ENCODE results near the gene PLEKHM2.

- TF ChIP-seq YY1 (IDR thresholded peaks at IDR 0.05; ENCODE audit: low read depth, low read length), result no peak
- TF ChIP-seq RAD21 (IDR thresholded peaks at IDR 0.05 in 1 of 2, conservative IDR thresholded peaks at IDR 0.05 in 1 of 2; ENCODE audit: low read depth in 2 of 2, low read length in 2 of 2), result no peak
- no peak for TF ChIP-seq CHD2 (IDR thresholded peaks at IDR 0.05; ENCODE audit: low read length)
- TF ChIP-seq SUZ12 (IDR thresholded peaks at IDR 0.05; ENCODE audit: low read length), result no peak
- no peak for TF ChIP-seq POLR2AphosphoS5 (IDR thresholded peaks at IDR 0.05; ENCODE audit: low read depth, low read length)
- TF ChIP-seq CREB1 (IDR thresholded peaks at IDR 0.05), result no peak
- TF ChIP-seq JUN (IDR thresholded peaks at IDR 0.05; ENCODE audit: low read depth, low read length), result no peak
- TF ChIP-seq POLR2A (IDR thresholded peaks at IDR 0.05; ENCODE audit: control extremely low read depth in 1 of 2, low read depth in 2 of 2, low read length in 2 of 2), result no peak
- TF ChIP-seq BRCA1 (IDR thresholded peaks at IDR 0.05; ENCODE audit: low read depth, low read length), result no peak
- no peak for TF ChIP-seq CTCF (IDR thresholded peaks at IDR 0.05; ENCODE audit: control extremely low read depth in 1 of 3, insufficient read depth in 1 of 3, low read depth in 1 of 3, low read length in 3 of 3)
- no peak for TF ChIP-seq SIN3A (conservative IDR thresholded peaks at IDR 0.05 in 1 of 2, IDR thresholded peaks at IDR 0.05 in 1 of 2; ENCODE audit: low read depth in 1 of 2, low read length in 2 of 2)
- no peak for TF ChIP-seq FOSL1 (IDR thresholded peaks at IDR 0.05; ENCODE audit: insufficient read depth, low read depth, low read length)
- TF ChIP-seq EP300 (IDR thresholded peaks at IDR 0.05; ENCODE audit: borderline replicate concordance in 1 of 2, low read depth in 2 of 2, low read length in 2 of 2), result no peak
- no peak for TF ChIP-seq TAF1 (IDR thresholded peaks at IDR 0.05; ENCODE audit: low read depth, low read length)
These were observed 60.1 kb downstream of the PLEKHM2 start for GRCh38 chr1:15744122-15744679.

Data from H1 (cell line).